Esophagus squamous epithelium (tissue), 5 donors: Measurements from ENCODE around the gene ALOXE3. TPM values are rescaled to one million over a fixed set of nuclear protein-coding genes. Genes with fewer than 3 reads are reported as not detected.

Source experiments
- DNase-seq: peaks from one replicate; lab custom pipeline; 2025; lab: John Stamatoyannopoulos, UW
- H3K27ac ChIP-seq, 4 donors: fragments of 200-600 bp; sonication (generic); one replicate each; pipeline ENCODE4 v1.5.1; 2016 to 2019; ENCODE audit warnings: mild to moderate bottlenecking in 1 of 4
- H3K27me3 ChIP-seq, 4 donors: fragments of 200-600 bp; sonication (generic); 1 replicate in 3 of 4; 2 replicates in 1 of 4; pipeline versions ENCODE4 v1.5.1 to v1.6.0; 2017 to 2021; ENCODE audit warnings: antibody characterized with exemption in 1 of 4
- H3K36me3 ChIP-seq, 3 donors: fragments of 200-600 bp; sonication (generic); one replicate each; pipeline ENCODE4 v1.5.1; 2016 to 2019
- H3K4me1 ChIP-seq, 3 donors: fragments of 200-600 bp; sonication (generic); one replicate each; pipeline ENCODE4 v1.5.1; 2017 to 2019
- H3K4me3 ChIP-seq, 4 donors: fragments of 200-600 bp; sonication (generic); 1 replicate in 3 of 4; 2 replicates in 1 of 4; pipeline ENCODE4 v1.5.1; 2016 to 2019; ENCODE audit warnings: mild to moderate bottlenecking in 2 of 4, moderate library complexity in 1 of 4
- H3K9me3 ChIP-seq, 3 donors: fragments of 200-600 bp; sonication (generic); one replicate each; pipeline ENCODE4 v1.5.1; 2016 to 2019
- POLR2A ChIP-seq, 4 donors: fragments of 450-650 bp; IDR thresholded peaks; one replicate each; pipeline ENCODE4 v1.6.1; 2017; ENCODE audit warnings: antibody characterized with exemption in 4 of 4, mild to moderate bottlenecking in 4 of 4, moderate library complexity in 3 of 4
- WGBS, 2 donors: methylation state at CpG; one replicate each; pipeline ENCODE4 v1.1.5; 2018; 5-methylcytosine and 5-hydroxymethylcytosine counted together
- intact Hi-C: fragments of 100-400 bp; cut with DNase I; formaldehyde crosslinking; loops from one replicate; pipeline ENCODE4 v1.15.0; 2022
- total RNA-seq, 4 donors: library from RNA; depleted of rRNA; stranded (reverse); fragments of >200 nt; gene quantifications; one replicate each; pipeline ENCODE4 v1.1.0, GENCODE V29; 2016
- TF ChIP-seq, protein P1 (sequence below), 6 experiments: fragments of 450-650 bp in 4 of 6; fragments of 200-600 bp in 2 of 6; sonication (generic) in 2 of 6; IDR thresholded peaks; one replicate each; pipeline ENCODE4 v1.5.1; 2016 to 2019; ENCODE audit warnings: antibody characterized with exemption in 6 of 6, mild to moderate bottlenecking in 4 of 6, moderate library complexity in 4 of 6
- donor health status: DM: yes; HTN: yes; CAD: no.

ALOXE3 gene
- total RNA-seq, 4 donors from 2014 or later: 0.30 to 8.8 (median 2.2) TPM; not detected in 1

DNA sequence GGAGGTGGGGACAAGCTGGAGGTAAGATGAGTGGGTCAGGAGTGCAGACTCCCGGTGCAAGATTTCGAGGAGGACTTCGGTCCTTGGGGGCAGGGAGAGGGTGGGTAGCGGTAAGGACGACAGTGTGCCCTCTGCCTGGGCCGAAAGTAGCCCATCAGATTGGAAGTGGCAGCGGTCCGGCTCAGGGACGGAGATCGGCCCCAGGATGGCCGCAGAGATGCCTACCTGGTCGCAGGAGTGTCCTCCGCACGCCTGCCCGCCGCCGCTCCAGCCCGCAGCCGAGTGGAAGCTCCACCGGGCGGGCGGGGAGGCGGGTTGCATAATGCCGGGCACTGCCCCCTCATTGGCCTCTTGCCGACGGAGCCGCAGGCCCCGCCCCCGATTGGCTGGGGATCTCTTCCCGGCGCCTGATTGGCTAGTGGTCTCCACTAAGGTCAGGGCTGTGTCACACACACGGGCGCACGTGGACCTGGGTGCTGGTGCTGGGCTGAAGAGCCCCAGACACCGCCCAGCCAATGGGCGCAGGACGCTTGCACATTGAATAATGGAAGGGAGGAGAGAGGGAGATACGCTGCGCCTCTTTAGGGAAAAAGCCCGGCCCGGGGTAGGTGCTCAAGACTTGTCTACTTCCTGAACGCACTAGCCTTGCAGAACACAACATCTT is 33.9 kb upstream of the ALOXE3 start, which contains the start of gene PER1:
Gene PER1, minus strand, starts transcription at position 293 of the 664 bp plus-strand sequence. CDS start 1,698 bp downstream, outside the sequence.
- peak in 3 of 4 donors; percentile 69 to 99 (median 99) for TF ChIP-seq POLR2A (IDR thresholded peaks at IDR 0.05)
- TF ChIP-seq, protein P1, sequence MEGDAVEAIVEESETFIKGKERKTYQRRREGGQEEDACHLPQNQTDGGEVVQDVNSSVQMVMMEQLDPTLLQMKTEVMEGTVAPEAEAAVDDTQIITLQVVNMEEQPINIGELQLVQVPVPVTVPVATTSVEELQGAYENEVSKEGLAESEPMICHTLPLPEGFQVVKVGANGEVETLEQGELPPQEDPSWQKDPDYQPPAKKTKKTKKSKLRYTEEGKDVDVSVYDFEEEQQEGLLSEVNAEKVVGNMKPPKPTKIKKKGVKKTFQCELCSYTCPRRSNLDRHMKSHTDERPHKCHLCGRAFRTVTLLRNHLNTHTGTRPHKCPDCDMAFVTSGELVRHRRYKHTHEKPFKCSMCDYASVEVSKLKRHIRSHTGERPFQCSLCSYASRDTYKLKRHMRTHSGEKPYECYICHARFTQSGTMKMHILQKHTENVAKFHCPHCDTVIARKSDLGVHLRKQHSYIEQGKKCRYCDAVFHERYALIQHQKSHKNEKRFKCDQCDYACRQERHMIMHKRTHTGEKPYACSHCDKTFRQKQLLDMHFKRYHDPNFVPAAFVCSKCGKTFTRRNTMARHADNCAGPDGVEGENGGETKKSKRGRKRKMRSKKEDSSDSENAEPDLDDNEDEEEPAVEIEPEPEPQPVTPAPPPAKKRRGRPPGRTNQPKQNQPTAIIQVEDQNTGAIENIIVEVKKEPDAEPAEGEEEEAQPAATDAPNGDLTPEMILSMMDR (IDR thresholded peaks at IDR 0.05): peak in 1 of 6 experiments; percentile 5
- intact Hi-C loops: no loop called here
- Histone ChIP-seq H3K27me3 (no peaks in the 10 kb centered on the region), H3K4me3 (peak within 1 kb of the TSS; percentile 81 to 94 (median 82)), H3K9me3 (no peaks in the 10 kb centered on the region), H3K36me3 (peaks cover 34 to 47% (median 42%) of the 10 kb centered on the region in 3 donors), H3K4me1 (peaks cover 28 to 81% (median 36%) of the 10 kb centered on the region in 3 donors), H3K27ac (peak within 1 kb of the TSS; percentile 99 to 100 (median 100))
- WGBS, 2 donors: 4 to 10% methylated on average over 17 to 34 of the region's 42 CpGs
- peak; percentile 68 for DNase-seq

DNA sequence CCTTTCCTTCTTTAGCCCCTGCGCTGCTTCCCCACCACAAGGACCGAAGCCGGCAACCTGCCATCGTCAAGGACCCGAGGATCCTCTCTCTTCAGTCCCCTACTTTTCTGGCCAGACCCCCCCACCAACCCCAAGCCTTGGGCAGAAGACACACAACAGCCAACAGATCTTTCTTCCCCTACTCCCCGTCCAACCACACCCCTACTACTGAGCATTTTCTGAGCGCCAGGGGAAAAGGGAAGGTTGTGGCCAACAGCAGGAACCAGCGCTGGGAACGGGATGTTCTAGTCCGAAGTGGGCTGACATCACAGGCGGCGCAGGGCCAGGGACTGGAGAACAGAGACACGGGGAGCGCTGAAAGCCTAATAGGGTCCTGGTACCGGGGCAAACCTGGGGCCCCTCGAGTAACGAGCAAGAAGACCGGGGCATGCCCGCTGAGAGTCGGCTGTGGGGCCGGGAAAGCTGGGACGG is 33.4 kb upstream of the ALOXE3 start:
- Histone ChIP-seq H3K27ac (peak overlapping the region; percentile 99 to 100 (median 100)), H3K9me3 (no peaks in the 10 kb centered on the region), H3K36me3 (peaks cover 39 to 52% (median 47%) of the 10 kb centered on the region in 3 donors), H3K4me3 (peak overlapping the region; percentile 81 to 94 (median 82)), H3K27me3 (no peaks in the 10 kb centered on the region), H3K4me1 (peaks cover 28 to 81% (median 31%) of the 10 kb centered on the region in 3 donors)
- no peak for DNase-seq
- WGBS, 2 donors: 2 to 4% methylated on average over 10 to 13 of the region's 22 CpGs
- TF ChIP-seq, protein P1 (IDR thresholded peaks at IDR 0.05): no peak
- TF ChIP-seq POLR2A (IDR thresholded peaks at IDR 0.05): peak in 1 of 4 donors; percentile 58
- intact Hi-C loops: no loop called here

DNA sequence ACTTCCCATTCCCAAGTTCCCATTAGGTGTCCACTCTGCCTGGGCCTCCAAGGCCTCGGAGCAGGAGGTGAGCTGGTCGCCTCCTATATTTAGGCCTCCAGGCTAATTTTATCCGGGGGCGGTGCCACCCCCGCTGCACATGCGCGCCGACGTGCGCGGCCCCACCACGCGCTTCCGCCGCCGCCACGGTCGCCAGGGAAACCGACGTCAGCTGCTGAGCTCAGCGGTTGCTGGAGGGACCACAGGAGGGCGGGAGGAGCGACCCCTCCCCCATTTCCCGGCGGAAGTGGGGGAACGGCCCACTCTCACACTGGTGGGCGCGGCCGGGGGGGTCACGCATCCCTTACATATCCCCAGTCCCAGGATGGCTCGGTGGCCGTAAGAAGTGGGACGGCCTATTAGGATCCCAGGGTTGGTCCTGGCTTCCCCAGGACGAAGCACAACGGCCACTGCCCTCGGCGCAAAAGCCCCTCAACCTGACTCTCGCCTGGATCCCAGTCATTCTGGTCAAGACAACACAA is 32.9 kb upstream of the ALOXE3 start:
- H3K27ac ChIP-seq: peak overlapping the region; percentile 99 to 100 (median 100)
- peaks cover 44 to 57% (median 52%) of the 10 kb centered on the region in 3 donors for H3K36me3 ChIP-seq
- peak; percentile 47 for DNase-seq
- H3K27me3 ChIP-seq: no peaks in the 10 kb centered on the region
- H3K9me3 ChIP-seq: no peaks in the 10 kb centered on the region
- H3K4me1 ChIP-seq: peaks cover 28 to 86% (median 31%) of the 10 kb centered on the region in 3 donors
- TF ChIP-seq, protein P1 (IDR thresholded peaks at IDR 0.05): peak in 1 of 6 experiments; percentile 27
- peak in 2 of 4 donors; percentile 27 to 70 for TF ChIP-seq POLR2A (IDR thresholded peaks at IDR 0.05)
- intact Hi-C loops: no loop called here
- peak overlapping the region; percentile 81 to 94 (median 82) for H3K4me3 ChIP-seq
- WGBS, 2 donors: 24% methylated on average over 3 of the region's 38 CpGs; no CpG with 5 or more reads in 1 of the 2 donors

DNA sequence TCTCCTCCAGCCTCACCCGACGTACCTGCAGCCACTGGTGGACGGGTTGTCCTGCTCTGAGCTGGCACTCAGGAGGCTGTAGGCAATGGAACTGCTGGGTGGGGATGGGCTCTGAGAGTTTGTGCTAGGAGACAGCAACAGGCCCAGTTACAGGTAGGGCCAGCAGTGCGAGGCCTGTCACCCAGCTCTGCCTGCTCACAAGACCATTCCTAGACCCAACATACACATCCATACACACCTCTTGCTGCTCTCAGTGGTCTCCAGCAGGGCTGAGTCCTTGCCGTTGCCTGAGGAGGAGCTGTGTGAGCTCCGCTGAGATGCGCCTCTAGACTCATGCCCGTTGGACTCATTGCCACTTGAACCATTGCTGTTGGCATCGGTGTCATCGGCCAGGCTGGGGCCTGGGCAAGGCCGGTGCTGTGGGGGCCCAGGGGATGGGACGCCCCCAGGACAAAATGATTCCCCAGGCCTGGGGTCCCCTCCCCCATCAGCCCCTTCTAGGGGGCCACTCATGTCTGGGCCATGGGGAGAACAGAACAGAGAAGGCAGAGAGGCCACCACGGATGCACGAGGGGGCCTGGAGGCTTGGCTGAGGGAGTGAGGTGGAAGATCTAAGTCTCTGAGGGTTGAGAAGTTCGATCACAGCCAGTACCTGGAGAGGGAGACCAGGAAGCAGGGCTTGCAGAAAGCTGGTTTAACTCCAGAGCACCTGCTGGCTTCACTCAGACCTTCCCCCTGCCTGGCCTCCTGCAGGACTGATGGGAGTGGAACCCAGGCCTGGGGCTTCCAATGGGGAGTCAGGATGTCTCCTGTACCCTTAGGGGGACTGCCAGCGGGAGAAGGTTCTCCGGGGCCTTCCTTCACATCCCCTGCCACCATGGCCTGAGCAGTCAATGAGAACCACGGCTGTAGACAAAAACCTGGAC is 32.1 kb upstream of the ALOXE3 start:
- H3K4me1 ChIP-seq: peaks cover 28 to 93% (median 31%) of the 10 kb centered on the region in 3 donors
- peak overlapping the region; percentile 81 to 94 (median 82) for H3K4me3 ChIP-seq
- H3K27me3 ChIP-seq: no peaks in the 10 kb centered on the region
- peak overlapping the region; percentile 99 to 100 (median 100) for H3K27ac ChIP-seq
- H3K36me3 ChIP-seq: peaks cover 52 to 65% (median 59%) of the 10 kb centered on the region in 3 donors
- 70 to 86% methylated on average over 6 to 7 of the region's 18 CpGs for WGBS, 2 donors
- no peak for DNase-seq
- H3K9me3 ChIP-seq: no peaks in the 10 kb centered on the region
- intact Hi-C loops: no loop called here
- TF ChIP-seq, protein P1 (IDR thresholded peaks at IDR 0.05): no peak
- no peak for TF ChIP-seq POLR2A (IDR thresholded peaks at IDR 0.05)
